Tibial nerve (tissue), 3 donors: Measurements from ENCODE around the gene TMCC1.

Experiments used
- CTCF ChIP-seq, 5 experiments: fragments of 200-600 bp in 3 of 5; fragments of 450-650 bp in 2 of 5; sonication (generic) in 3 of 5; IDR thresholded peaks; one replicate each; pipeline ENCODE4 v1.5.1; 2016 to 2019; ENCODE audit warnings: antibody characterized with exemption in 5 of 5, mild to moderate bottlenecking in 3 of 5, moderate library complexity in 2 of 5
- POLR2A ChIP-seq, 2 donors: fragments of 450-650 bp; IDR thresholded peaks; one replicate each; pipeline ENCODE4 v1.6.1; 2017; ENCODE audit warnings: antibody characterized with exemption in 2 of 2, mild to moderate bottlenecking in 2 of 2, moderate library complexity in 2 of 2

GRCh38 chr3:129768728-129769127, 124.8 kb downstream of the TMCC1 start:
- no peak for TF ChIP-seq CTCF (IDR thresholded peaks at IDR 0.05)
- TF ChIP-seq POLR2A (IDR thresholded peaks at IDR 0.05): no peak
